IMR-90 (cell line): ENCODE measurements around the gene MCFD2. TPM values are rescaled to one million over a fixed set of nuclear protein-coding genes. Genes with fewer than 3 reads are reported as not detected.

Experiments used
- ATAC-seq: fragments of 200-7000 bp; cut with Tn5 transposase; 2 replicates; pipeline ENCODE4 v1.9.1; 2020; ENCODE audit warnings: low read depth, mild to moderate bottlenecking, moderate library complexity
- BruUV-seq: library from RNA; stranded (reverse); fragments of 400-500 nt; replicated peaks from 2 replicates; lab custom pipeline; 2021; lab: Mats Ljungman, UMichigan
- CTCF ChIA-PET: fragments of 300-600 bp; formaldehyde crosslinking; extraction: SDS; loops from one replicate; lab custom pipeline; 2021; ENCODE audit warnings: antibody characterized with exemption; lab: Yijun Ruan, JAX
- POLR2A ChIA-PET: fragments of 300-600 bp; sonication (Branson Sonifier 250); formaldehyde crosslinking; loops from one replicate; lab custom pipeline; 2022; ENCODE audit warnings: antibody characterized with exemption; ENCODE audit not compliant: unreplicated experiment; lab: Charles Lee
- DNase-seq: peaks from one replicate; pipeline ENCODE4 v3.0.0; 2013
- H2AFZ ChIP-seq: replicated peaks from 2 replicates; pipeline ENCODE3; 2013; ENCODE audit warnings: low read length, mild to moderate bottlenecking; ENCODE audit not compliant: poor library complexity
- H2AK5ac ChIP-seq: 2 replicates; pipeline ENCODE4 v1.6.1; 2013; ENCODE audit warnings: low read depth, low read length, inconsistent platforms
- H2AK9ac ChIP-seq: replicated peaks from 2 replicates; pipeline ENCODE3; 2013; ENCODE audit warnings: mild to moderate bottlenecking, low read depth, low read length, moderate library complexity; ENCODE audit not compliant: poor library complexity
- H2BK120ac ChIP-seq: 2 replicates; pipeline ENCODE4 v1.6.1; 2013; ENCODE audit warnings: low read depth, low read length, inconsistent platforms
- H2BK15ac ChIP-seq: 3 replicates; pipeline ENCODE4 v1.6.1; 2013; ENCODE audit warnings: low read depth, low read length, inconsistent platforms
- H2BK20ac ChIP-seq: 2 replicates; pipeline ENCODE4 v1.6.1; 2013; ENCODE audit warnings: low read depth, mild to moderate bottlenecking, inconsistent platforms, low read length, moderate library complexity
- H2BK5ac ChIP-seq: 2 replicates; pipeline ENCODE4 v1.6.1; 2013; ENCODE audit warnings: mild to moderate bottlenecking, low read depth, low read length, inconsistent platforms; ENCODE audit not compliant: poor library complexity, severe bottlenecking
- H3K14ac ChIP-seq: replicated peaks from 2 replicates; pipeline ENCODE4 v1.6.1; 2013; ENCODE audit warnings: low read depth, low read length, inconsistent platforms
- H3K18ac ChIP-seq: 2 replicates; pipeline ENCODE4 v1.6.1; 2013; ENCODE audit warnings: low read depth, low read length, control low read depth
- H3K23ac ChIP-seq: 2 replicates; pipeline ENCODE4 v1.6.1; 2013; ENCODE audit warnings: low read depth, low read length, inconsistent platforms
- H3K27ac ChIP-seq: 2 replicates; pipeline ENCODE4 v1.5.1; 2013; ENCODE audit warnings: mild to moderate bottlenecking, control low read depth, low read length; ENCODE audit not compliant: insufficient read depth
- H3K27me3 ChIP-seq: 2 replicates; pipeline ENCODE4 v1.6.1; 2013; ENCODE audit warnings: low read length; ENCODE audit not compliant: control insufficient read depth, insufficient read depth
- H3K36me3 ChIP-seq: 2 replicates; pipeline ENCODE4 v1.6.1; 2013; ENCODE audit warnings: low read length, mixed read lengths; ENCODE audit not compliant: control insufficient read depth, insufficient read depth
- H3K4ac ChIP-seq: 2 replicates; pipeline ENCODE4 v1.6.1; 2013; ENCODE audit warnings: low read depth, low read length, inconsistent platforms
- H3K4me1 ChIP-seq: 2 replicates; pipeline ENCODE4 v1.6.1; 2013; ENCODE audit warnings: low read length, mixed read lengths; ENCODE audit not compliant: control insufficient read depth, insufficient read depth
- H3K4me2 ChIP-seq: 2 replicates; pipeline ENCODE4 v1.6.1; 2013; ENCODE audit warnings: low read depth, mild to moderate bottlenecking, control low read depth, low read length, moderate library complexity
- H3K4me3 ChIP-seq: 2 replicates; pipeline ENCODE4 v1.5.1; 2013; ENCODE audit warnings: low read depth, mild to moderate bottlenecking, control low read depth, low read length, moderate library complexity; ENCODE audit not compliant: insufficient read depth
- H3K56ac ChIP-seq: 2 replicates; pipeline ENCODE4 v1.6.1; 2013; ENCODE audit warnings: low read length, inconsistent platforms; ENCODE audit not compliant: insufficient read depth; ENCODE audit errors: extremely low read depth
- H3K79me1 ChIP-seq, 2 experiments: 2 replicates each; pipeline ENCODE4 v1.6.1; 2013; ENCODE audit warnings: low read length in 2 of 2, inconsistent platforms in 1 of 2, low read depth in 1 of 2
- H3K9ac ChIP-seq: 2 replicates; pipeline ENCODE4 v1.6.1; 2013; ENCODE audit warnings: low read depth, low read length, control low read depth
- H3K9me1 ChIP-seq: 2 replicates; pipeline ENCODE4 v1.6.1; 2013; ENCODE audit warnings: low read length, inconsistent platforms; ENCODE audit not compliant: insufficient read depth
- H3K9me3 ChIP-seq: 2 replicates; pipeline ENCODE4 v1.6.1; 2013; ENCODE audit warnings: low read length; ENCODE audit not compliant: control insufficient read depth, insufficient read depth
- H4K20me1 ChIP-seq: 2 replicates; pipeline ENCODE4 v1.6.1; 2013; ENCODE audit warnings: low read length, inconsistent platforms; ENCODE audit not compliant: insufficient read depth
- H4K5ac ChIP-seq: 2 replicates; pipeline ENCODE4 v1.6.1; 2013; ENCODE audit warnings: mild to moderate bottlenecking, low read depth, low read length, control low read depth
- H4K8ac ChIP-seq, 2 experiments: 2 replicates each; pipeline ENCODE4 v1.6.1; 2013; ENCODE audit warnings: low read depth in 2 of 2, low read length in 2 of 2, control low read depth in 1 of 2, inconsistent platforms in 1 of 2
- H4K91ac ChIP-seq: 2 replicates; pipeline ENCODE4 v1.6.1; 2013; ENCODE audit warnings: low read depth, low read length, inconsistent platforms; ENCODE audit not compliant: insufficient read depth
- FOS ChIP-seq: fragments of 150-350 bp; IDR thresholded peaks from 2 replicates; pipeline ENCODE4 v1.6.1; 2016; ENCODE audit warnings: low read depth, low read length
- MAZ ChIP-seq: IDR thresholded peaks from 2 replicates; pipeline ENCODE4 v1.6.1; 2012; ENCODE audit warnings: low read depth, mild to moderate bottlenecking, low read length, improper control_type of control experiment, moderate library complexity, borderline replicate concordance
- MXI1 ChIP-seq: IDR thresholded peaks from 2 replicates; pipeline ENCODE4 v1.6.1; 2012; ENCODE audit warnings: low read depth, mild to moderate bottlenecking, low read length, moderate library complexity, borderline replicate concordance
- NFE2L2 ChIP-seq: fragments of 150-350 bp; IDR thresholded peaks from 2 replicates; pipeline ENCODE4 v1.6.1; 2016; ENCODE audit warnings: low read depth, mild to moderate bottlenecking, low read length
- POLR2A ChIP-seq: IDR thresholded peaks from 2 replicates; pipeline ENCODE4 v1.6.1; 2012; ENCODE audit warnings: mild to moderate bottlenecking, low read depth, low read length
- RFX5 ChIP-seq: IDR thresholded peaks from 2 replicates; pipeline ENCODE4 v1.8.0; 2012; ENCODE audit warnings: low read depth, mild to moderate bottlenecking, low read length, moderate library complexity
- WGBS, 2 experiments: methylation state at CpG; one replicate each; pipeline versions ENCODE4 v1.1.5 to v1.1.7; 2013; ENCODE audit warnings: missing lambda C conversion rate in 2 of 2; ENCODE audit not compliant: insufficient read length in 1 of 2; ENCODE audit errors: extremely low coverage in 2 of 2; 5-methylcytosine and 5-hydroxymethylcytosine counted together
- dilution Hi-C: fragments of 300-500 bp; cut with HindIII; formaldehyde crosslinking; loops from one replicate; pipeline ENCODE4 v1.14.3; 2018; ENCODE audit warnings: low sequenced_read_pairs; ENCODE audit not compliant: unreplicated experiment
- in situ Hi-C: fragments of 300-500 bp; cut with MboI; formaldehyde crosslinking; loops from 3 replicates; pipeline ENCODE4 v1.14.3; 2019; ENCODE audit warnings: low sequenced_read_pairs, inconsistent platforms, mixed read lengths
- intact Hi-C: fragments of 100-400 bp; cut with micrococcal nuclease; formaldehyde crosslinking; loops from 2 replicates; pipeline ENCODE4 v1.10.0; 2022
- polyA plus RNA-seq, 3 experiments: library from polyadenylated mRNA; depleted of rRNA; stranded (reverse); fragments of >200 nt; gene quantifications; 2 replicates each; pipeline ENCODE4 v1.2.3, GENCODE V29; 2012; ENCODE audit warnings: low replicate concordance in 1 of 3
- total RNA-seq: library from RNA; depleted of rRNA; stranded (reverse); fragments of >200 nt; gene quantifications from 2 replicates; pipeline ENCODE4 v1.2.3, GENCODE V29; 2012

Gene MCFD2
- total and polyA plus RNA-seq, 2 of the 4 experiments (the other 2 are of a cell fraction), result 145 to 177 TPM

DNA sequence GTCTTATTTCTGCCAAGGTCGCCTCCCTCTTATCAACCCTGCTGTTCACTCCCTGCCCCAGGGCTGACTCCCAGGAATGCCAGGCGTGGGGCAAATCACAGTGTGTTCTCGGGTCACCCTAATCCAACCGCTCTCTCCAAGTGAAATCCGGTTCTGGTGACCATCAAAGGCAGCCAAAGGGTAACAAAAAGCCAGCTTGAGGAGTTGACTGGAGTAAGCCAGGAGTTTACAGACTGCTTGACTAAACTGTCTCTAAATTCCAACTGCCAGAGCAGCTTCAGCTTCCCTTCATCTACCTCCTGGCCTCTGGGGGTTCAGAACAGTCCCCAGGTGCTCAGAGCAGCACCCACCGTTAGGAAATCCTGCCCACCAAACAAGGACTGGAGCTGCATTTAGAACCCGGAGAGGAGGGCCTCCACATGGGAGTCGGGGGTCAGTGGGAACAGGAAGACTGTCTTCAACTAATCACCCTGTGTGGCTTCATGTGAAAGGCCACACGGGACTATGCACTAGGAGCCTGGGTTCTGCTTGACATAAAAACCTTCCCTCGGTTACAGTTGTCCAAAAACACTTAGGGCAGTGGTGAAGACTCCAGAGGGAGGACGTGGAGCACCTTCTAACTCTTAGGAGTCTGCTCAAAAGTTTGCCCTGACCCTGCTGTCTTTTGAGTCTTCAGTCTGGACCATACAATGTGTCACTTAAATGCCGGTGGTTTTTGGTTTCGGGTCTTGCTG, 24.2 kb upstream of the MCFD2 start:
- Histone ChIP-seq H4K5ac (peak overlapping the region; percentile 55), H3K27ac (peak overlapping the region; percentile 96), H3K56ac (peak overlapping the region; percentile 93), H3K14ac (peak overlapping the region; percentile 99), H2BK20ac (peak overlapping the region; percentile 93), H3K4ac (peak overlapping the region; percentile 98), H3K9me3 (no peaks in the 10 kb centered on the region), H2AK9ac (peak overlapping the region; percentile 88), H3K36me3 (no peaks in the 10 kb centered on the region; the same call in 1 of the 2 replicates), H4K91ac (peak overlapping the region; percentile 98), H2BK120ac (peak overlapping the region; percentile 99), H3K79me1 (peaks cover 37 to 59% of the 10 kb centered on the region in 2 experiments), H2BK15ac (peak overlapping the region; percentile 99), H4K8ac (peak overlapping the region; percentile 88 to 93), H2AK5ac (peak overlapping the region; percentile 96), H2BK5ac (peak overlapping the region; percentile 95), H2AFZ (peak overlapping the region; percentile 83), H3K23ac (peak overlapping the region; percentile 99), H3K27me3 (no peaks in the 10 kb centered on the region), H3K4me3 (no peak overlapping the region), H4K20me1 (peaks cover 15% of the 10 kb centered on the region; the same call in 1 of the 2 replicates), H3K9me1 (peaks cover 21% of the 10 kb centered on the region), H3K4me1 (peaks cover 29% of the 10 kb centered on the region), H3K18ac (peak overlapping the region; percentile 63), H3K9ac (peak overlapping the region; percentile 70), H3K4me2 (peak overlapping the region; percentile 82)
- intact Hi-C loops (no loop called here), dilution Hi-C loops (no loop called here), in situ Hi-C loops (no loop called here)
- BruUV-seq, result no TSS peak
- DNase-seq (no peak), ATAC-seq (no peak)
- WGBS, 2 experiments, result 37% methylated on average over 5 of the region's 13 CpGs; no CpG with 5 or more reads in 1 of the 2 experiments
- CTCF ChIA-PET, result interaction anchor here (0.6 kb wide), 1 partner anchor 848 kb away, joined by 3 read pairs; no protein-coding TSS in a partner anchor
- POLR2A ChIA-PET, result interaction anchor here (0.6 kb wide), 1 partner anchor 21 kb away, joined by 10 read pairs; no protein-coding TSS in a partner anchor
- TF ChIP-seq RFX5, result no peak
- TF ChIP-seq POLR2A, result no peak
- no peak for TF ChIP-seq NFE2L2
- no peak for TF ChIP-seq FOS
- TF ChIP-seq MAZ, result no peak
- TF ChIP-seq MXI1, result no peak
